DMS153 treated with DMSO at 0.1 percent for 48 hours (cell line): ENCODE results near the gene XXYLT1.
A peak's percentile ranks its signal among the peaks of the same experiment; 100 is the strongest.

Experiments used
- DNase-seq: peaks from one replicate; lab custom pipeline; 2025; ENCODE audit not compliant: unreplicated experiment; lab: John Stamatoyannopoulos, UW

XXYLT1 gene

DNA sequence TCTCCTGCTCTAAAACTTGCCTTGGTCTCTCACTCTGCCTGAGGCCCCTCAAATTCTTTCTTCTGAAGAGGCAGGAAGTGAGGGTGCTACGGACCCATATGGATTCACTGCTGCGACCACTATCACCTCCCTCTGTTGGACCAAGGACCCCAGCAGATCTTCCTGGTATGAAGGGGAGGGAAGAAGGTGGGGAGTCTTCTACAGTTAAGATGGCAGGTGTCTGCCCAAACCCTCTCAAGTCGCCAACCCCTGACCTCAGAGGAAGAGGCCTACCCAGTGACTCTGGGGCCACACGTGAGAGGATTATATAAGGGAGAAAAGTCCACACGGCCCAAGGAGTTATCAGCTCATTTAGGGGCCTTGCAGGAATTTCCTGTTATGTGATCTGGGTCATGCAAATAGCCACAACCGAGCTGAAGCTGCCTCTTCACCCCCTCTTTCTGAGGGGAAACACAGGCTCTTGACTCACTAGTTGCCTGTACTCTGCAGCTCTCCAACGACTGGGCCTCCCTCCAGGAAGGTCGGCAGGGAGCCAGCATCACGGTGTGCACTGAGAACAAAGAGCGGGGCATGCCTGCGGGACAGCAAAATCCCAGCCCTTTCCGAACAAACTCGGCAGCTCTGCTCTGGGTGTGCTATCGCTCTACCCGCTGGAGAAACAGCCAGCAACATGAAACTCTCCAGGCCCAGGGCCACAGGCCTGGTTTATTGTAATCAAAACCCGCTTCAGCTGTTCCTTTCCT lies 116.0 kb downstream of the XXYLT1 start:
- peak; percentile 88 for DNase-seq

- DNase-seq = no peak
Observed at GRCh38 chr3:195154111-195154791, 116.7 kb downstream of the XXYLT1 start.

DNA sequence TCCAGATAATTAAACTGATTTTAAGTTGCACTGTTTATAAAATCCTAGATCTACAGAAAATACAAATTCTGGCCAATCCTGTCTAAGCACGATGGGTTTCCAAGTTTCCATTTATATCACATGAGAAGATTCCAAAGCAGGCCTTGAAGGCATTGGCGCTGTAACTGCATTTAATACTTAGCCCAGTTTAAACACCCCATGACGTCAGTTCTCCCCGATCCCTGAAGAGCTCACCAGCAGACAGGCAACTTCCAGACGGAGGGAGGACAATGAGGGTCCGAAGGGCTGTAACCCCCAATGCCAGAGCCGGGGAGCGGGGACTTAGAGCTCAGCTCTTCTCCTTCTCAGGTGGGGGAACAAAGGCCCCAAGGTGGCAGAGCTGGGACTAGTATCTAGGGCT lies 117.3 kb downstream of the XXYLT1 start:
- DNase-seq = no peak

DNA sequence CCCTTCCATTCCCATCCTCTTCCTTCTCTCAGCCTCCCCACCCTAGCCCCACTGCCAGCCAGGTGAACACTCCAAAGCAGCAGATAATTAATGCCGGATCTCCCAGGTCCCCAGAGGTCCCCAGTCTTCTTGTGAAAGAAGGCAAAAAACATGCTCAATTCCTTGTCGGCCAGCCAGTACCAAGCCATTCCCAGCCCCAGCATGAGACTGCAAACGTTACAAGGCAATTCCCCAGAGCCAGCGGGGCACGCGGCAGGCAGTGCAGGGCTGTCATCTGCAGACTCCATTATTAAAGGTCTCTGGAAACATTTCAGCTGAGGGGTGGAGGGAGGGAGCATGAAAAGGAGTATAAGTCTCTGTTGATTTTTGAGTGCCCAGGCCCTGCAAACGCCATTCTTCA lies 117.8 kb downstream of the XXYLT1 start:
- DNase-seq = peak; percentile 46

DNA sequence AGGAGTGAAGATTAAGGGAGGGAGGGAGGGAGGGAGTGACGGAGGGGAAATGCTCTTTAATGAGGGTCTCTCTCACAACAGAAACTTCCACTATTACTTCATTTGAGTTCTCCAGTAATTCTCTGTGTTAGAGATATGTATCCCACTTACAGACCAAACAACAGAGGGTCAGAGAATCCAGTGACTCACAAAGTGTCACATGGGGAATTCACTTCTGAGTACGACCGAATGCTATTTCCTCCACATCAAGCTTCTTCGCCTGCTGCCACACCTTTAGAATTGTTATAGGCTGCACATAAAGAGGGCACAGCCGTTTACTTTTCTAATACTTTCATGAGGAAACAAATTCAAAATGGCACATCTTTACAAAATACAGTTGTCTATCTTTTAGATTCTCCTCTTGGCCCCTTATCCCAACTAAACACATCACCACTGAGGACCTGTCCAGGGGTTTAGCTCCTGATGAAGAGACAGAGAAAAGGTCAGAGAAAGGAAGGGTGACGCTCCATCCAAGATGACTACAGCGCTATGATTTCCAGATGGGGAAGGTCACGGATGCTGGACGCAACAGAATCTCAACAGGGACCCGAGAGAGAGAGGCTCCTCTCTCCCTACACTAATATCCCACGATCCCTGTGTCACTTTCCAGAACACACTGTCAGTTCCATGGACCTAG lies 119.0 kb downstream of the XXYLT1 start:
- no peak for DNase-seq

DNA sequence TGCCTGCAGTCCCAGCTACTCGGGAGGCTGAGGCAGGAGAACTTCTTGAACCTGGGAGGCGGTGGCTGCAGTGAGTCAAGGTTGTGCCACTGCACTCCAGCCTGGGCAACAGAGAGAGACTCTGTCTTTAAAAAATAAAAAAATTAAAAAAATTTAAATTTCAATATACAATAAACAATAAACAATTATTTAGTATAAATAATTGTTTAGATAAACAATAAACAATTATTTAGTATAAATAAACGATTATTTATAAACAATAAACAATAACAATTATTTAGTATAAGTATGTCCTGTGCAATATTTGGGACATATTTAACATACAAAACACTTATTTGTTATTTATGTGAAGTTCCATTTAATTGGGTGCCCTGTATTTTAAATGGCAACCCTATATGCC lies 119.6 kb downstream of the XXYLT1 start:
- no peak for DNase-seq

GRCh38 chr3:195150181-195151118 lies 120.5 kb downstream of the XXYLT1 start:
- DNase-seq = peak; percentile 85

DNA sequence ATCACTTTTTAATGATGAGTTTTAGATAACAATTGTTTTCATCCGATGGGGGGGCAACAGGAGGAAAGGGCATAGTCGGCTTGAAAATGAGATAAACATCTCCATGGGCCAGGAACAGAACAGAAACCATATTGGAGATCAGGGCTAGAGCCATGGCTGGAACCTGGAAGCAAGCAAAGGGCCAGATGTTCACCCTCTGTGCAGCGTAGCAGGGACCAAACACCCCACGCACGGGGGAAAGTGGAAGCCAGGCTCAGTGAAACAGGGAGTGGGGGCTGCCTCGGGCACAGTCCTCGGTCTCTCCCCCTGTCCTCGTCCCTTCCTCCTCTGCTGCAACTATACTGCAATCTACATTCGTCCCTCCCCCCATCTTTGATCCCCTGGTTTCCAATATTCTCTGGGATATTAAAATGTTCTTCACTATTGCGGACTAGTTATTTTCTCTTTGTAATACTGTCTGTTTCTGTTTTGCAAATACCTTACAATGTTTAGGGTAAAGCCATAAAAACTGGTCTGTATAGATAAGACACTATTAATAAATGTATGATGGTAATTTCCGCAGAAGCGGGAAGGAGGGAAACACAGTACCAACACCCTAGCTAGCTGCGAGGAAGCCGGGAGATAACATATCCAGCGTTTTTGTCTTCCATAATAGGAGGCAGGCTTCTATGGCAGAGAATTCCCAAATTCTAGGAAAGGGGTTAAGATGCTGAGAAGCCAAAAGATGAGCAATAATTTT lies 121.5 kb downstream of the XXYLT1 start:
- no peak for DNase-seq

DNA sequence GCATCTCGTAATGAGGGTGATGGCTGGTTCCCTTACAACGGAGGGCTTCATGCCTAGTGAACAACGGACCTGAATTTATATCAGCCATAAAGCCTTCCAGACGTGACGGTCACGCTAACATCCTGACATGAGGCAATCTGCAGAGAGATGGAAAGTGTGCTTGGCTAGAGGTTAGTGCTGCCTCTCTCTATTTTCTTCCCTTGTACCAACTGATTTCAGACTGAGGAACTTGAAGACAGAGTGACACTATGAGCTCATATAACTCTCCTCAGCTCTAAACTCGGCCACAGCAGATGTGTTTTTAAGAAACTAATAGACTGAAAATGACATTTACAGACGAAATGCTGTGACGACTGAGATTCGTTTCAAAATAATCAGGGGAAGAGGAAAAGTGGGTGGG lies 122.4 kb downstream of the XXYLT1 start:
- DNase-seq = no peak

DNA sequence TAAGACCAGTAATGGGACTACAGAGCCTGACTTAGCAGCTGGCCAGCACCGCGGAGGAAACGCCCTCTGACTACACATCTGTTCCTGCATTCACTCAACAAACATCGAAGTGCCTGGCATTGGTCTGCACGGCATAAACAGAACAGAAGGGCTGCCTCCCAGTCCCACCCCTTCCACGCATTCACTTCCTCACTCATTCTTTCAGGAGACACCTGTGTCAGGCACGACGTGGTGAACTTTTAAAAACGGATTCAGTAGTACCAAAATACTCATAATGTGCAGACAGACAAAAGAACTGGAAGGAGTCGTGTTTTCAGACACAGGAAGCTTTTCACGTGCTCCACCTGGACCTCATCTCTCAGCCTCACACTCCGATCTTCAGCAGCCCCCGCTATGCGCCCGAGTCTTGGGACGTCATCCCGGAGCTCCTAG lies 123.3 kb downstream of the XXYLT1 start:
- no peak for DNase-seq

- no peak for DNase-seq
Observed at GRCh38 chr3:195146131-195146530, 124.8 kb downstream of the XXYLT1 start.

GRCh38 chr3:195145579-195145978 lies 125.4 kb downstream of the XXYLT1 start:
- no peak for DNase-seq

DNA sequence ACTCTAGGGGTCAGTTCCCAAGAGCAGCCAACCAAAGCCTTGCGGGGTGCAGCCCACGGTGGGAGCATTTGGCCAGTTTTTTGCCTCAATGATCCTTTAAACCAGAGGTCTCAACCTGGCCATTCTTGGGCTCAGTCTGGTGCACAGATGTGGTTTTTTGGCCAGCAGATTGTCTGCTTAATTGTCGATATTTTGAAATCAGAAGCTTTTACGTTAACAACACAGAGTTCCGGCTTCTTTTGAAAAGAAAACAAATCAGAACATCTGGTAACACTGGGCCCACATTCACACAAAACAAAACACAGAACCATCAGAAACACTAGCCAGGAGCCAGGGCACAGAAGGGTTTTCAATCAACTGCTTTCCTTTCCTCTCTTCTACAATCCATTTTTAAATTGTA lies 127.7 kb downstream of the XXYLT1 start:
- DNase-seq = no peak

DNA sequence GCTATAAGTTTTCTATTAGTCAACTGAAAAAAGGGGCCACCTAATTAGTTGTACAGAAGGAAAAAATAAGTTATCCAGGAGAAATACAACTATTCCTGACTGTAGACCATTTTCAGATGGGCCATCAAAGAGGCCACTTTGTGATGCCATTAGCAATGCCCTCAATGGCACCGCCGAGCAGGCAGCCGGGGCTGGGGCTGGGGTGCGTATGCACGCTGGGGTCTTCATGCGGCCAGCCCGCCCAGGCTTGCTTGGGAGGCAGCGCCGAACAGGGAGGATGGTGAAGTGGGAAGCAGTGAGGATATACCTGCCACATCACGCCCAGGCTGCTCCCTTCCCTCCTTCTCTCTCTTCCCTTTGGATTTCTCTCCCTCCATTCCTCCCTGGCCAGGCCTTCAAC lies 128.4 kb downstream of the XXYLT1 start:
- DNase-seq = no peak

- DNase-seq = no peak
Observed at GRCh38 chr3:195140816-195141793, 129.9 kb downstream of the XXYLT1 start.

GRCh38 chr3:195140410-195140809 lies 130.5 kb downstream of the XXYLT1 start:
- no peak for DNase-seq

- no peak for DNase-seq
Observed at GRCh38 chr3:195139876-195140240, 131.1 kb downstream of the XXYLT1 start.

- DNase-seq = no peak
Observed at GRCh38 chr3:195139091-195139875, 131.7 kb downstream of the XXYLT1 start.
